HCT116 (cell line): Measurements from ENCODE around the gene ACYP2. TPM values are rescaled to one million over a fixed set of nuclear protein-coding genes. Genes with fewer than 3 reads are reported as not detected.
"Not testable (repeated sequence)": the region's sequence is repeated elsewhere in the genome, so short reads cannot be mapped to it uniquely, and the experiment has no call there.

ENCODE experiments used
- ATAC-seq: fragments of 200-7000 bp; cut with Tn5 transposase; 2 replicates; pipeline ENCODE4 v1.9.1; 2020; ENCODE audit warnings: mild to moderate bottlenecking, moderate library complexity
- BruUV-seq: library from RNA; stranded (reverse); fragments of 400-500 nt; replicated peaks from 2 replicates; lab custom pipeline; 2021; lab: Mats Ljungman, UMichigan
- CTCF ChIA-PET: fragments of 300-600 bp; sonication (Branson Sonifier 250); formaldehyde crosslinking; loops from one replicate; lab custom pipeline; 2021; ENCODE audit warnings: antibody characterized with exemption; lab: Charles Lee
- POLR2A ChIA-PET: fragments of 300-600, 350-600 bp; sonication (Branson Sonifier 250); formaldehyde crosslinking; loops from one replicate; lab custom pipeline; 2021; ENCODE audit warnings: antibody characterized with exemption; lab: Charles Lee
- RAD21 ChIA-PET, 2 experiments: fragments of 300-600 bp; sonication (Branson Sonifier 250); formaldehyde crosslinking; loops; one replicate each; lab custom pipeline; 2023; ENCODE audit warnings: low total read pairs in 2 of 2; ENCODE audit not compliant: uncharacterized antibody in 2 of 2, unreplicated experiment in 2 of 2, low non-redundant PET in 1 of 2; lab: Charles Lee
- DNase-seq: peaks from one replicate; pipeline ENCODE4 v3.0.0-alpha.2; 2010; ENCODE audit warnings: low read depth, low spot score
- H2AFZ ChIP-seq: fragments of 200-600 bp; shearing (Covaris generic), sonication (generic); 2 replicates; pipeline ENCODE4 v1.6.1; 2017; ENCODE audit warnings: low read depth, mixed run types, mixed read lengths, antibody characterized with exemption, low read length; ENCODE audit not compliant: poor library complexity, severe bottlenecking
- H3K27ac ChIP-seq: 2 replicates; pipeline ENCODE4 v1.5.1; 2012; ENCODE audit warnings: low read depth, low read length
- H3K27me3 ChIP-seq: fragments of 200-600 bp; sonication (generic); 2 replicates; pipeline ENCODE4 v1.6.1; 2016; ENCODE audit warnings: mixed run types, low read length, mixed read lengths; ENCODE audit not compliant: insufficient read depth
- H3K36me3 ChIP-seq, 2 experiments: fragments of 200-500 bp in 1 of 2; fragments of 200-600 bp in 1 of 2; sonication (Bioruptor generic) in 1 of 2; sonication (generic) in 1 of 2; 2 replicates each; pipeline versions ENCODE4 v1.5.1 to v1.6.1; 2014 to 2016; ENCODE audit warnings: low read length in 2 of 2, inconsistent platforms in 1 of 2, mixed read lengths in 1 of 2, mixed run types in 1 of 2; ENCODE audit not compliant: insufficient read depth in 2 of 2, control insufficient read depth in 1 of 2
- H3K4me1 ChIP-seq, 2 experiments: fragments of 200-600 bp in 1 of 2; sonication (generic) in 1 of 2; 2 replicates each; pipeline versions ENCODE4 v1.5.1 to v1.6.1; 2012 to 2017; ENCODE audit warnings: low read length in 2 of 2, inconsistent platforms in 1 of 2, mild to moderate bottlenecking in 1 of 2, mixed read lengths in 1 of 2, mixed run types in 1 of 2, moderate library complexity in 1 of 2; ENCODE audit not compliant: insufficient read depth in 2 of 2, control insufficient read depth in 1 of 2
- H3K4me2 ChIP-seq: fragments of 200-600 bp; sonication (generic); 2 replicates; pipeline ENCODE4 v1.6.1; 2017; ENCODE audit warnings: mixed run types, low read length, mixed read lengths
- H3K4me3 ChIP-seq, 2 experiments: fragments of 200-600 bp in 1 of 2; sonication (generic) in 1 of 2; replicated peaks in 1 of 2; 2 replicates each; pipeline ENCODE4 v1.5.1; 2011 to 2016; ENCODE audit warnings: low read length in 2 of 2, control low read depth in 1 of 2, low read depth in 1 of 2, mild to moderate bottlenecking in 1 of 2, mixed read lengths in 1 of 2, mixed run types in 1 of 2
- H3K79me2 ChIP-seq: fragments of 200-600 bp; sonication (generic); 2 replicates; pipeline ENCODE4 v1.6.1; 2017; ENCODE audit warnings: mild to moderate bottlenecking, mixed run types, low read length, moderate library complexity, mixed read lengths; ENCODE audit not compliant: insufficient read depth
- H3K9ac ChIP-seq: fragments of 200-600 bp; sonication (generic); 2 replicates; pipeline ENCODE4 v1.6.1; 2016; ENCODE audit warnings: low read length, mixed read lengths
- H3K9me2 ChIP-seq: fragments of 200-600 bp; sonication (generic), shearing (Covaris generic); 2 replicates; pipeline ENCODE4 v1.6.1; 2017; ENCODE audit warnings: mixed run types, mild to moderate bottlenecking, moderate library complexity; ENCODE audit not compliant: insufficient read depth
- H3K9me3 ChIP-seq, 2 experiments: fragments of 200-500 bp in 1 of 2; fragments of 200-600 bp in 1 of 2; sonication (Bioruptor generic) in 1 of 2; sonication (generic) in 1 of 2; 2 replicates each; pipeline ENCODE4 v1.6.1; 2014 to 2017; ENCODE audit warnings: low read length in 2 of 2, mixed read lengths in 2 of 2, inconsistent platforms in 1 of 2, low read depth in 1 of 2, mild to moderate bottlenecking in 1 of 2, mixed run types in 1 of 2, moderate library complexity in 1 of 2; ENCODE audit not compliant: control insufficient read depth in 1 of 2, insufficient read depth in 1 of 2
- H4K20me1 ChIP-seq: fragments of 200-600 bp; sonication (generic), shearing (Covaris generic); 2 replicates; pipeline ENCODE4 v1.6.1; 2017; ENCODE audit warnings: mixed run types, mild to moderate bottlenecking, moderate library complexity; ENCODE audit not compliant: insufficient read depth
- CBX3 ChIP-seq: IDR thresholded peaks from 2 replicates; pipeline ENCODE4 v1.6.1; 2012; ENCODE audit warnings: low read depth
- CEBPB ChIP-seq: IDR thresholded peaks from 2 replicates; pipeline ENCODE4 v1.6.1; 2012; ENCODE audit warnings: low read depth
- FOSL1 ChIP-seq: IDR thresholded peaks from 2 replicates; pipeline ENCODE4 v1.6.1; 2012; ENCODE audit warnings: low read depth
- MAX ChIP-seq: IDR thresholded peaks from 2 replicates; pipeline ENCODE4 v1.6.1; 2012
- POLR2AphosphoS5 ChIP-seq: IDR thresholded peaks from 2 replicates; pipeline ENCODE4 v1.6.1; 2011; ENCODE audit warnings: mild to moderate bottlenecking, low read depth, low read length, moderate library complexity
- SIN3A ChIP-seq: IDR thresholded peaks from 2 replicates; pipeline ENCODE4 v1.6.1; 2012; ENCODE audit warnings: low read depth
- TCF7L2 ChIP-seq: IDR thresholded peaks from 2 replicates; pipeline ENCODE4 v1.7.0; 2011; ENCODE audit warnings: borderline replicate concordance, inconsistent platforms; ENCODE audit not compliant: insufficient read depth, insufficient read length; ENCODE audit errors: extremely low read depth
- ZFX ChIP-seq: fragments of 450-650 bp; IDR thresholded peaks from 2 replicates; pipeline ENCODE4 v1.6.1; 2017
- ZNF274 ChIP-seq: fragments of 200-500 bp; sonication (Bioruptor generic); IDR thresholded peaks from 2 replicates; pipeline ENCODE4 v1.6.1; 2014; ENCODE audit warnings: mild to moderate bottlenecking, low read depth, low read length, inconsistent platforms
- intact Hi-C: fragments of 100-400 bp; cut with micrococcal nuclease; formaldehyde crosslinking; loops from 2 replicates; pipeline ENCODE4 v1.10.0; 2022
- total RNA-seq: library from RNA; stranded (reverse); gene quantifications from one replicate; pipeline ENCODE4 v1.2.1, GENCODE V29; 2021; ENCODE audit not compliant: unreplicated experiment
- TF ChIP-seq, protein P1 (sequence below): IDR thresholded peaks from 2 replicates; pipeline ENCODE4 v1.6.1; 2012

Gene ACYP2
- total RNA-seq, 1 experiment from 2014 or later = 9.4 TPM

DNA sequence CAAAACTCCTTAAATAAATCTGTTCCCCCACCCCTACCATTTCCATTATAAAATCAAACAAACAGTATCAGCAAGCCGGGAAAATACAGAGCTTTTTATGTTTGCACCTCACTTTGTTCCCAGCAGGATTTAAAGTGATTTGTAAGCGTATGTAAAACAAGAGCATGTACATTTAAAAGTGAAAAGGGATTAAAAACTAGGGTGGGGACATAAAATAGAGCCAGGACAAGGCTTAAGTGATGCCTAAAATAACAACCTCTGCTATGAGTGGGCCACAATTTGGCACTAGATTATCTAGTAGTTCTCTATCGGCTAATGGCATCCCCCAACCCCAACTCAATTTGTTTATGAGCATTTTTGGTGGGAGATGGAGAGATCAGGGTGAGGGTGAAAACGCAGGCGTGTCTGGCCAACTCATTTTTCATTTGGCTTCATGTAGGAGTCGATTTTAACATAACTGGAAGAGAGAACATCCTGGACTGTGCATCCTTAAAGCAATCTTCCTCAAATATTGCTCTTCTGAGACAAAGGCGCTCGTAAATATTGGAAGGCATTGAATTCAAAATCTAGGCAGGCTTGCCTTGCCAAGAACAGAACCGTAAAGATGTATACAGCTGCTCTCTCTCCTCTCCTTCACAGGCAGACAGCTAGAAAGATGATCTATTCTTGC is 175.1 kb downstream of the ACYP2 start (continued):
- TF ChIP-seq, protein P1, sequence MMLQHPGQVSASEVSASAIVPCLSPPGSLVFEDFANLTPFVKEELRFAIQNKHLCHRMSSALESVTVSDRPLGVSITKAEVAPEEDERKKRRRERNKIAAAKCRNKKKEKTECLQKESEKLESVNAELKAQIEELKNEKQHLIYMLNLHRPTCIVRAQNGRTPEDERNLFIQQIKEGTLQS = no peak
- no peak for TF ChIP-seq TCF7L2
- TF ChIP-seq CEBPB = no peak
- TF ChIP-seq ZFX = no peak
- TF ChIP-seq CBX3 = no peak
- TF ChIP-seq MAX = no peak
- no peak for TF ChIP-seq SIN3A
- TF ChIP-seq POLR2AphosphoS5 = no peak
- TF ChIP-seq ZNF274 = no peak
- TF ChIP-seq, all 23 proteins: peak for 0

GRCh38 chr2:54294665-54295064 is 179.2 kb downstream of the ACYP2 start:
- CTCF ChIA-PET, DNase-seq, H3K9me2 ChIP-seq, H3K27me3 ChIP-seq, H3K9ac ChIP-seq, H4K20me1 ChIP-seq, intact Hi-C loops, BruUV-seq, POLR2A ChIA-PET, H3K9me3 ChIP-seq, H2AFZ ChIP-seq, H3K36me3 ChIP-seq, H3K79me2 ChIP-seq, H3K4me3 ChIP-seq, H3K27ac ChIP-seq, H3K4me1 ChIP-seq, RAD21 ChIA-PET: not testable (repeated sequence)
- H3K4me2 ChIP-seq = peak overlapping the region; percentile 20; the same call in 1 of the 2 replicates
- peak; percentile 12; the same call in 1 of the 2 replicates for TF ChIP-seq FOSL1
- ATAC-seq = peak; percentile 47; the same call in 1 of the 2 replicates
